ENCODE measurements around the gene ASB9. TPM values are rescaled to one million over a fixed set of nuclear protein-coding genes. Genes with fewer than 3 reads are reported as not detected.

ASB9 gene
- total RNA-seq, 1 donor from 2014 or later = not detected

DNA sequence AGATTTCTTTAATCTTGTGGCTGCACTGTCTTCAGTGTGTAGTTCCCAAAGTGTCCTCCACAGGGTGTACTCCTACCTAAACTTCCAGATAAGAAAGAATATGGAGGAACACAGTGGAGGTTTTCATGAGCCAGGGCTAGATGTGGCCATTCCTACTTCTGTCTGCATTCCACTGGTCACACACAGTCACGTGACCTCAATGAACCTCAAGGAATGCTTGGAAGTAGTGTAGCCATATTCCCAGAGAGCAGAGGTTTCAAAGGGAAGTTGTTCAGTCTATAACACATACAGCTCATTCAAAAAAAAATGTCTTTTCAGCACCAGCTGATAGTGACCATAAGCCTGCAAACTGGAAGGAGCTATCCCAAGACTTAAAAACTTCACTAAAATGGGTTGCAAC lies 53.6 kb downstream of the ASB9 start:
- Mint-ChIP-seq H3K4me3 (ENCODE audit: unreplicated experiment) (no peak overlapping the region), H3K27me3 (ENCODE audit: unreplicated experiment) (no peaks in the 10 kb centered on the region), H3K27ac (ENCODE audit: unreplicated experiment) (no peak overlapping the region), H3K9me3 (ENCODE audit: unreplicated experiment) (peaks cover 4% of the 10 kb centered on the region), H3K4me1 (ENCODE audit: unreplicated experiment) (no peaks in the 10 kb centered on the region), H3K36me3 (ENCODE audit: unreplicated experiment) (no peaks in the 10 kb centered on the region)
- no peak for DNase-seq (ENCODE audit: extremely low spot score, unreplicated experiment)
- TF ChIP-seq, protein P1, sequence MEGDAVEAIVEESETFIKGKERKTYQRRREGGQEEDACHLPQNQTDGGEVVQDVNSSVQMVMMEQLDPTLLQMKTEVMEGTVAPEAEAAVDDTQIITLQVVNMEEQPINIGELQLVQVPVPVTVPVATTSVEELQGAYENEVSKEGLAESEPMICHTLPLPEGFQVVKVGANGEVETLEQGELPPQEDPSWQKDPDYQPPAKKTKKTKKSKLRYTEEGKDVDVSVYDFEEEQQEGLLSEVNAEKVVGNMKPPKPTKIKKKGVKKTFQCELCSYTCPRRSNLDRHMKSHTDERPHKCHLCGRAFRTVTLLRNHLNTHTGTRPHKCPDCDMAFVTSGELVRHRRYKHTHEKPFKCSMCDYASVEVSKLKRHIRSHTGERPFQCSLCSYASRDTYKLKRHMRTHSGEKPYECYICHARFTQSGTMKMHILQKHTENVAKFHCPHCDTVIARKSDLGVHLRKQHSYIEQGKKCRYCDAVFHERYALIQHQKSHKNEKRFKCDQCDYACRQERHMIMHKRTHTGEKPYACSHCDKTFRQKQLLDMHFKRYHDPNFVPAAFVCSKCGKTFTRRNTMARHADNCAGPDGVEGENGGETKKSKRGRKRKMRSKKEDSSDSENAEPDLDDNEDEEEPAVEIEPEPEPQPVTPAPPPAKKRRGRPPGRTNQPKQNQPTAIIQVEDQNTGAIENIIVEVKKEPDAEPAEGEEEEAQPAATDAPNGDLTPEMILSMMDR (IDR thresholded peaks at IDR 0.05) = no peak

DNA sequence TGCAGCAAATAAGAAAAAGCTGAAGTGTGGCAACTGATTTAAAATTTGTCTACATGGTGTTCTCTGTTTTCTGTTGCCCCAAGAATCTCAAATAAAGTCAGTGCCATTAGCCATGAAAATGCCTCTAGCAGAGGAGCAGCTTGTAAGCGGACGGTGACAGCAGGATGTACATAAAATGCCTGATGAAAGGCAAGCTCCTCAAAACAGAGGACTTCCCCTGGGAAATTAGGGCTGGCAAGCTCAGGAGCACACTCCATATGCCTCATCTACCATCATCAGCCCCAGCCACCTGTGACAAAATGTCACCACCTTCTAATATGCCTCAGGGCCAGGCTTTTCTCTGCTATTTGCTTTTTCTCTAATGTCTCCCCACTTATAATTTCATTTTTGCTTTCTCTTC lies 54.5 kb downstream of the ASB9 start:
- H3K27me3 Mint-ChIP-seq (ENCODE audit: unreplicated experiment) = no peaks in the 10 kb centered on the region
- H3K9me3 Mint-ChIP-seq (ENCODE audit: unreplicated experiment) = peaks cover 4% of the 10 kb centered on the region
- no peaks in the 10 kb centered on the region for H3K36me3 Mint-ChIP-seq (ENCODE audit: unreplicated experiment)
- H3K4me1 Mint-ChIP-seq (ENCODE audit: unreplicated experiment) = no peaks in the 10 kb centered on the region
- no peak overlapping the region for H3K27ac Mint-ChIP-seq (ENCODE audit: unreplicated experiment)
- TF ChIP-seq, protein P1 (IDR thresholded peaks at IDR 0.05) = no peak
- H3K4me3 Mint-ChIP-seq (ENCODE audit: unreplicated experiment) = no peak overlapping the region
- DNase-seq (ENCODE audit: extremely low spot score, unreplicated experiment) = no peak

DNA sequence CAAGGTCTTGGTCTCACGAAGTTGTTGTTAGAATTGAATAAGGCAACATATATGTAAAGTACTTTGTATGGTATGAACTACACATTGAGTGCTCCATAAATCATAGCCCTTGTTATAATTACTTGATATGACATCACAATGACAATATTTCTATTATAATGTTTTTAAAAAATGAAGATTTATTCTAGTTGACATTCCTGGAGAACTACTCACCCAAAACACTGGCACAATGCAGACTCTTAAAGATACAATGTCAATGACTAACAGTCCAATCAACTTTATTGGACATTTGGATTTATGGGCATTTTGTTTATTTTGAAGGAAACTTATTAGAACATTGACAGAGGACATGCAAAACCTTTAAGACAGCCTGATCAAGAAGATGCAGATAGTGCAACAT lies 55.3 kb downstream of the ASB9 start:
- TF ChIP-seq, protein P1 (IDR thresholded peaks at IDR 0.05) = no peak
- H3K27me3 Mint-ChIP-seq (ENCODE audit: unreplicated experiment) = no peaks in the 10 kb centered on the region
- no peaks in the 10 kb centered on the region for H3K36me3 Mint-ChIP-seq (ENCODE audit: unreplicated experiment)
- no peak overlapping the region for H3K4me3 Mint-ChIP-seq (ENCODE audit: unreplicated experiment)
- H3K9me3 Mint-ChIP-seq (ENCODE audit: unreplicated experiment) = peaks cover 4% of the 10 kb centered on the region
- DNase-seq (ENCODE audit: extremely low spot score, unreplicated experiment) = no peak
- H3K27ac Mint-ChIP-seq (ENCODE audit: unreplicated experiment) = no peak overlapping the region
- H3K4me1 Mint-ChIP-seq (ENCODE audit: unreplicated experiment) = no peaks in the 10 kb centered on the region

DNA sequence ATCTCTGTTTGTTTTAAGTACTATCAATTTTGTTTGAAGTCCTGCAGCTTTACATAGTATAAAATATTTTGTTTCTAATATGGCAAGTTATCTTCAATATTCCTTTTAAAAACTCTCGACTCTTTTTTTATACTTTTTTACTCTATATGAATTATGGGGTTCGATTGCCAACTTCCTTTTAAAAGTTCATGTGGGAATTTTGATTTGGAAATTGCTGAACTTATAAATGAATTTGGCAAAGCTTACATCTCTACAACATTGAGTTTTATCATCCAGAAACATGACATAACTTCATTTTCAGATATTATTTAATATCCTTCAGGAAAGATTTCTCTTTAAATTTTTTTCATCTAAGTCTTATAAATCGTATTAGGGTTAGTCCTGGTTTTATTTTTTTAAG lies 60.8 kb downstream of the ASB9 start:
- Mint-ChIP-seq H3K9me3 (ENCODE audit: unreplicated experiment) (no peaks in the 10 kb centered on the region), H3K4me3 (ENCODE audit: unreplicated experiment) (no peak overlapping the region), H3K4me1 (ENCODE audit: unreplicated experiment) (no peaks in the 10 kb centered on the region), H3K36me3 (ENCODE audit: unreplicated experiment) (no peaks in the 10 kb centered on the region), H3K27ac (ENCODE audit: unreplicated experiment) (no peak overlapping the region), H3K27me3 (ENCODE audit: unreplicated experiment) (no peaks in the 10 kb centered on the region)
- TF ChIP-seq, protein P1 (IDR thresholded peaks at IDR 0.05) = no peak
- no peak for DNase-seq (ENCODE audit: extremely low spot score, unreplicated experiment)

DNA sequence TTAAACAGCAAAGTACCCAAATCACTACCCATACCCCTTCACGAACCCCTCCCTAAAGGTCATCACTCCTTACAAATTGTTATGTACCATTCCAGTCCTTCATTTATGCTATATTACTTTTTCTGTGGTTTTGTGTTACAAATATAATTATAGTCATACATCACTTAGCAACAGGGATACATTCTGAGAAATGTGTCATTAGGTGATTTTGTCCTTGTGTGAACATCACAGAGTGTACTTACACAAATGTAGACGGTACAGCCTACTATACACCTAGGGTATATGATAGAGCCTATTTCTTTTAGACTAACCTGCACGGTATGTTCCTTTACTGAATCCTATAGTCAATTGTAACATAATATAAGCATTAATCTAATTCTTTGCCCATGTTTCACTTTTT lies 61.9 kb downstream of the ASB9 start:
- no peaks in the 10 kb centered on the region for H3K36me3 Mint-ChIP-seq (ENCODE audit: unreplicated experiment)
- H3K27me3 Mint-ChIP-seq (ENCODE audit: unreplicated experiment) = no peaks in the 10 kb centered on the region
- TF ChIP-seq, protein P1 (IDR thresholded peaks at IDR 0.05) = no peak
- no peak overlapping the region for H3K27ac Mint-ChIP-seq (ENCODE audit: unreplicated experiment)
- no peak overlapping the region for H3K4me3 Mint-ChIP-seq (ENCODE audit: unreplicated experiment)
- no peak for DNase-seq (ENCODE audit: extremely low spot score, unreplicated experiment)
- no peaks in the 10 kb centered on the region for H3K4me1 Mint-ChIP-seq (ENCODE audit: unreplicated experiment)
- H3K9me3 Mint-ChIP-seq (ENCODE audit: unreplicated experiment) = no peaks in the 10 kb centered on the region

Measured in osteocyte (in vitro differentiated cells).